ENCODE results near the gene FAM222A. TPM values are rescaled to one million over a fixed set of nuclear protein-coding genes. Genes with fewer than 3 reads are reported as not detected.

FAM222A gene
- total and polyA plus RNA-seq, 2 of the 8 experiments (the other 6 are each of a cell fraction or from before 2014, with no cell fraction given): 0.94 to 1.1 TPM

DNA sequence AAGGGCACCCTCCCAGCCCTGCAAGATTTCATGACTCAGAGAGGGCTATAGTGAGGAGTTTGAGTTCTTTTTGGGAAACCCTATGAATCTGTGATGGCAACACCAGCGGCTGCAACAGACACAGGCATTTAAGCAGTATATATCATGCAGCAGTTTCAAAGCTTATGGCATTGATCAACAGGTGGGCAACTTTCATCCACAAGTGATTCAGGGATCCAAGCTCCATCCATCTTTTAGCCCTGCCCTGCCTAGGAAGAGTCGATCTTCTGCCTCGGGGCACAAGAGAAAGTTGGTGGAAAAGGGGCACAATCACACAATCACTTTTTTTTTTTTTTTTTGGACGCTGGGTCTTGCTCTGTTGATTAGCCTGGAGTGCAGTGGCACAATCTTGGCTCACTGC is 8.3 kb upstream of the FAM222A start:
- H2BK15ac ChIP-seq (ENCODE audit: low read length): no peak overlapping the region
- no peak overlapping the region for H2BK120ac ChIP-seq (replicated peaks; ENCODE audit: low read depth, low read length)
- H3K56ac ChIP-seq (replicated peaks; ENCODE audit: insufficient read length, low read depth, low read length): no peak overlapping the region
- no peak overlapping the region for H3K18ac ChIP-seq (ENCODE audit: extremely low read depth, low read length)
- H3K79me2 ChIP-seq (ENCODE audit: control insufficient read depth in 1 of 2, insufficient read depth in 2 of 2, low read length in 2 of 2): no peaks in the 10 kb centered on the region
- no peak overlapping the region for H3K4ac ChIP-seq (replicated peaks; ENCODE audit: insufficient read length, low read depth, low read length)
- no peak overlapping the region for H2BK20ac ChIP-seq (ENCODE audit: low read length)
- H3K23ac ChIP-seq (ENCODE audit: insufficient read length): no peak overlapping the region
- no peaks in the 10 kb centered on the region; the same call in 1 of the 2 replicates for H3K79me1 ChIP-seq (ENCODE audit: low read depth, low read length)
- H4K5ac ChIP-seq (ENCODE audit: insufficient read length, low read depth, low read length): no peak overlapping the region
- H2AK5ac ChIP-seq (ENCODE audit: low read depth, low read length): no peak overlapping the region
- H2BK5ac ChIP-seq (ENCODE audit: low read depth, low read length): no peak overlapping the region
- H3K14ac ChIP-seq (ENCODE audit: insufficient read length): no peak overlapping the region
- H2AFZ ChIP-seq (ENCODE audit: low read length): no peak overlapping the region
- no peak overlapping the region for H4K91ac ChIP-seq (replicated peaks; ENCODE audit: insufficient read length, low read length)
- H2BK12ac ChIP-seq (ENCODE audit: low read depth, low read length): no peak overlapping the region
- FAIRE-seq (no peak), DNase-seq (ENCODE audit: low read depth in 1 of 2, low spot score in 2 of 2) (no peak)
- H3K27ac ChIP-seq (ENCODE audit: low read depth, low read length): no peak overlapping the region
- WGBS, 2 experiments (ENCODE audit: extremely low coverage in 1 of 2, insufficient coverage in 1 of 2, insufficient read length in 1 of 2, insufficient replicate concordance in 2 of 2, low coverage in 1 of 2, low lambda C conversion rate in 2 of 2, missing lambda C conversion rate in 1 of 2): 85% methylated on average over 3 of the region's 4 CpGs; no CpG with 5 or more reads in 1 of the 2 experiments
- H3K4me1 ChIP-seq (replicated peaks in 1 of 4; ENCODE audit: control insufficient read depth in 3 of 4, insufficient read depth in 4 of 4, low read length in 3 of 4): peaks cover 0 to 7% (median under 1%) of the 10 kb centered on the region in 4 experiments; a peak in 3 of 7 replicates
- no peaks in the 10 kb centered on the region for H3K36me3 ChIP-seq (ENCODE audit: control insufficient read depth in 2 of 4, insufficient read depth in 4 of 4, low read length in 3 of 4)
- POLR2A ChIA-PET (ENCODE audit: partially characterized antibody): no interaction called here
- no peaks in the 10 kb centered on the region for H4K20me1 ChIP-seq (replicated peaks in 1 of 2; ENCODE audit: control insufficient read depth in 1 of 2, insufficient read depth in 2 of 2, low read length in 2 of 2)
- H3K27me3 ChIP-seq (replicated peaks in 1 of 4; ENCODE audit: control insufficient read depth in 3 of 4, extremely low read depth in 1 of 4, insufficient read depth in 3 of 4, low read length in 3 of 4): no peaks in the 10 kb centered on the region
- no peak overlapping the region for H3K4me3 ChIP-seq (ENCODE audit: extremely low read depth in 1 of 4, insufficient read depth in 2 of 4, low read depth in 3 of 4, low read length in 4 of 4)
- no peak overlapping the region for H4K8ac ChIP-seq (ENCODE audit: extremely low read depth, insufficient read depth, low read length)
- CTCF ChIA-PET (ENCODE audit: partially characterized antibody): interaction anchor here (0.6 kb wide), 1 partner anchor 11 kb away, joined by 3 read pairs; no protein-coding TSS in a partner anchor
- H3K9me3 ChIP-seq (ENCODE audit: insufficient read depth in 2 of 2, low read depth in 1 of 2, low read length in 1 of 2): no peaks in the 10 kb centered on the region
- H3K4me2 ChIP-seq (ENCODE audit: insufficient read depth in 1 of 2, low read depth in 2 of 2, low read length in 2 of 2): no peak overlapping the region
- H3K9ac ChIP-seq (replicated peaks in 1 of 4; ENCODE audit: extremely low read depth in 1 of 4, low read depth in 3 of 4, low read length in 3 of 4): no peak overlapping the region
- no peaks in the 10 kb centered on the region for H3K23me2 ChIP-seq (ENCODE audit: low read depth, low read length)
- no peak for TF ChIP-seq ATF3 (IDR thresholded peaks at IDR 0.05; ENCODE audit: insufficient read depth, low read depth, low read length)
- no peak for TF ChIP-seq TEAD4 (IDR thresholded peaks at IDR 0.05; ENCODE audit: low read depth, low read length)
- TF ChIP-seq SIX5 (IDR thresholded peaks at IDR 0.05; ENCODE audit: low read depth, low read length): no peak
- TF ChIP-seq NANOG (IDR thresholded peaks at IDR 0.05; ENCODE audit: insufficient read depth, low read depth, low read length, poor library complexity, severe bottlenecking): no peak
- TF ChIP-seq JUN (IDR thresholded peaks at IDR 0.05; ENCODE audit: low read depth, low read length): no peak
- no peak for TF ChIP-seq YY1 (IDR thresholded peaks at IDR 0.05; ENCODE audit: low read depth, low read length)
- no peak for TF ChIP-seq ZNF274 (IDR thresholded peaks at IDR 0.05; ENCODE audit: borderline replicate concordance, extremely low read depth, low read length)
- TF ChIP-seq RNF2 (IDR thresholded peaks at IDR 0.05; ENCODE audit: borderline replicate concordance, low read depth, low read length, missing control alignments, poor library complexity, severe bottlenecking): no peak
- no peak for TF ChIP-seq CBX8 (IDR thresholded peaks at IDR 0.05; ENCODE audit: borderline replicate concordance, low read depth, low read length)
- TF ChIP-seq SIRT6 (IDR thresholded peaks at IDR 0.05; ENCODE audit: low read length): no peak
- TF ChIP-seq EP300 (IDR thresholded peaks at IDR 0.05; ENCODE audit: borderline replicate concordance in 1 of 2, low read depth in 2 of 2, low read length in 2 of 2): no peak
- no peak for TF ChIP-seq HDAC2 (IDR thresholded peaks at IDR 0.05; ENCODE audit: borderline replicate concordance in 1 of 2, low read depth in 2 of 2, low read length in 2 of 2)
- no peak for TF ChIP-seq SRF (IDR thresholded peaks at IDR 0.05; ENCODE audit: low read depth, low read length)
